Measurements from ENCODE around the gene PPT2.
"Not testable (repeated sequence)": the region's sequence is repeated elsewhere in the genome, so short reads cannot be mapped to it uniquely, and the experiment has no call there.

Gene PPT2

DNA sequence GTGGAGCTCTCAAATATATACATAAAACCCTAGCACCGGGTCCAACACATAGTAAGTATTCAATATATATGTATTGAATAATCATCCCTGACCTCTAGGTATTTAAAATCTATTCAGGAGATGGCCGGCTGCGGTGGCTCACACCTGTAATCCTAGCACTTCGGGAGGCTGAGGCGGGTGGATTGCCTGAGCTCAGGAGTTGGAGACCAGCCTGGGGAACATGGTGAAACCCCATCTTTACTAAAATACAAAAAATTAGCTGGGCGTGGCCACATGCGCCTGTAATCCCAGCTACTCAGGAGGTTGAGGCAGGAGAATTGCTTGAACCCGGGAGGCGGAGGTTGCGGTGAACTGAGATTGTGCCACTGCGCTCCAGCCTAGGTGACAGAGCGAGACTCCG lies 39.2 kb downstream of the PPT2 start:
- not testable (repeated sequence) for ATAC-seq

DNA sequence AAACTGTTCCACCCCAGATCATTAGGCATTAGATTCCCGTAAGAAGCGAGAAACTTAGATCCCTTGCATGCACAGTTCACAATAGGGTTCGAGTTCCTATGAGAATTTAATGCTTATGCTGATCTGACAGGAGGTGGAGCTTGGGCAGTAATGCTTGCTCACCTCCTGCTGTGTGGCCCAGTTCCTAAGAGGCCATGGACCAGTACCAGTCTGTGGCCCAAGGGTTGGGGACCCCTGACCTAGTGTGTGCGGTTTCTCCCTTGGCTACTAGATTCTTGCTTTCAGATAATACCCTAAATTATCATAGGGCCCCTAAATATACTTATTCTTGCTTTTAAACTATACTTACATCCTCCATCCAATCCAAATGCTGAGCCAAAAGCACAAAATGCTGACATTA lies 40.4 kb downstream of the PPT2 start:
- peaks cover 49% of the 10 kb centered on the region for H3K4me1 Mint-ChIP-seq
- DNase-seq = no peak
- no peaks in the 10 kb centered on the region for H3K27me3 Mint-ChIP-seq
- H3K9me3 Mint-ChIP-seq = no peaks in the 10 kb centered on the region
- peak overlapping the region; percentile 93 for H3K27ac Mint-ChIP-seq
- H3K4me3 Mint-ChIP-seq = peak overlapping the region; percentile 93
- peaks cover 1% of the 10 kb centered on the region for H3K36me3 Mint-ChIP-seq (ENCODE audit: low read depth)
- no peak for ATAC-seq

More for the DNA sequence above, 39.2 kb downstream of the PPT2 start:
- not testable (repeated sequence) for H3K36me3 Mint-ChIP-seq (ENCODE audit: low read depth); H3K27me3 Mint-ChIP-seq; H3K9me3 Mint-ChIP-seq; DNase-seq
- peak overlapping the region; percentile 88 for H3K4me3 Mint-ChIP-seq
- H3K27ac Mint-ChIP-seq = peak overlapping the region; percentile 94
- H3K4me1 Mint-ChIP-seq = peaks cover 60% of the 10 kb centered on the region

DNA sequence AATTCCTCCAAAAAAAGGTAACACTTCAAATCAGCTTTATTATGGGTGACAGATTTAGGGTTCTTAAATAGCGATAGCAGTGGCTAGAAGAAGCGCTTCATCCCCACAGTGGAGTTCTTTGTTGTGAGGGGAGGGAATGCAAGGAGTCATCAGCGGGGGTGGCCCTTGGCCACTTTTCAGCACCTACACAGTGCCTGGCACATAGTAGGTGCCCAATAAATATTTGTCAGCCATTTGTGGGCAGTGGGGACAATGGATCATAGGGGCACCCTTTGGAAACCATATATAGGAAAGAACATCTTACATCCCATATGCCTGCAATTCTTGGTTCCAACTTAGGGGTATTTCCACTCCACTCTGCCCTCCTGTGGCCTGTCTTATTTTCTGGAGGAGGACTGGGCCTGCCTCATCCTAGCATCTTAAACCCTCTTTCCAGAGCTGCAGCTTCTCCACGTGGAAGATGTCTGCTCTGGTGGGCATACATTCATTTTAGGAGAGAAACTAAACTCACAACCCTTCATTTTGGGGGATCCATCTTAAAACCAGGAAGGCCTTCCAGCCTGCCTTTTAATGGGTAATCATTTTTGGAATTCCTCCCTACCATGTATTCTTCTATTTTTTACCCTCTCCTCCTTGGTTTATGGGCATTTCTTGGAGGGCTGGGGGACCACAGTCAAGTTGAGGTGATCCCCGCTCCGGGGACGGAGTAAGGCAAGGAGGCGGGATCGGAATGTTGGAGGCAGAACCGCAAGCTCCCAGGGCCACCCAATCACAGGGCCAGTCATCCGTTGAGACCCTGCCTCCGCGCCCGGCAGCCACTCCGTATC lies 41.1 kb downstream of the PPT2 start:
- Mint-ChIP-seq H3K27ac (peak overlapping the region; percentile 93), H3K27me3 (no peaks in the 10 kb centered on the region), H3K9me3 (no peaks in the 10 kb centered on the region), H3K4me3 (peak overlapping the region; percentile 93), H3K4me1 (peaks cover 49% of the 10 kb centered on the region), H3K36me3 (ENCODE audit: low read depth) (peaks cover 1% of the 10 kb centered on the region)
- no peak for ATAC-seq
- peak; percentile 41 for DNase-seq

GRCh38 chr6:32195652-32195901 lies 41.6 kb downstream of the PPT2 start:
- Mint-ChIP-seq H3K36me3 (ENCODE audit: low read depth) (peaks cover 1% of the 10 kb centered on the region), H3K27ac (peak overlapping the region; percentile 93), H3K27me3 (no peaks in the 10 kb centered on the region), H3K4me1 (peaks cover 47% of the 10 kb centered on the region), H3K4me3 (peak overlapping the region; percentile 93), H3K9me3 (no peaks in the 10 kb centered on the region)
- ATAC-seq = peak; percentile 90
- DNase-seq = peak; percentile 100

- H3K4me3 Mint-ChIP-seq = peak overlapping the region; percentile 93
- H3K4me1 Mint-ChIP-seq = peaks cover 44% of the 10 kb centered on the region
- ATAC-seq = peak; percentile 88
- no peaks in the 10 kb centered on the region for H3K9me3 Mint-ChIP-seq
- no peaks in the 10 kb centered on the region for H3K36me3 Mint-ChIP-seq (ENCODE audit: low read depth)
- no peaks in the 10 kb centered on the region for H3K27me3 Mint-ChIP-seq
- H3K27ac Mint-ChIP-seq = peak overlapping the region; percentile 97
- peak; percentile 83 for DNase-seq
These were observed 42.2 kb downstream of the PPT2 start for GRCh38 chr6:32195902-32196681.

DNA sequence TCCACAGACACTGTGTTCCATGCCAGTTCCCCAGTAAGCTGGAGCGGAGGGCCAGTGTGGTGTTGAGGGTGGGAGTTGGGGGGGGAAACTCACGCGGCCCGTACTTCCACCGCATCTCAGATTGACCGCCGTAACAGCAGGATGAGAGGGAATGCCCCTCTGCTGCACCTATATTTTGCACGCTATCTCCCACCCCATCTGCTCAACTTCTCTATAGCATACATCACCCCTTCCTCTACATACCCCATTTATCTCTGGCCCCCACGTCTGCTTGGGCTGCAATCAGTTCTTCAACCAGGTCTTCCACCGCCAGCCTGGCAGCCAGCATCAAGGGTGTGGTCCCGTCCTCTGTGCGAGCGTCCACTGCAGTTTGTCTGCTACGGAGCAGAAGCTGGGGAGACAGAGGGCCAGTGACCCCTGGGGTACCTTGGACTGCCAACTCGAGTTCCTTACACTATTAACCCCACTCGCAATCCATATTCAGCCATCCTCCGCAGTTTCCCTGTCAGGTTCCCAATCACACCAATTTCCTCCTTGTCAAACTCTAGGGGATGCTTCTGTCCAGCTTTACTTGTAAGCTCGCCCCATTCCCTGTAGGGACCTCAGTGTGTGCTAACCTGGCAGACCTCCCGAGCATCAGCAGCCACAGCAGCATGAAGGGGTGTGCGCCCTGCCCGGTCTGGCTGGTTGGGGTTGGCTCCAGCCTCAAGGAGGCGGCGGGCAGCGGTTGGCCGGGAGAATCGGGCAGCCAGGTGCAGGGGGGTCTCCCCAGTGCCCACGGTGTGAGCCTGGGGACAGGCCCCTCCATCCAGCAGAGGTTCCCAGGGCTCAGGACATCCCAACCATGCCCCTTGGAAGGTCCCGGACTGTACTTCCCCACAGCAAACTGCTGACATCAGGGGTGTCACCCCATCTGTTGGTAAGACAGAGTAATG lies 43.0 kb downstream of the PPT2 start:
- Mint-ChIP-seq H3K9me3 (no peaks in the 10 kb centered on the region), H3K36me3 (ENCODE audit: low read depth) (no peaks in the 10 kb centered on the region), H3K4me1 (peaks cover 37% of the 10 kb centered on the region), H3K27me3 (no peaks in the 10 kb centered on the region), H3K27ac (peak overlapping the region; percentile 97), H3K4me3 (peak overlapping the region; percentile 93)
- ATAC-seq (no peak), DNase-seq (no peak)

GRCh38 chr6:32198345-32198696 lies 44.4 kb downstream of the PPT2 start:
- H3K27ac Mint-ChIP-seq = no peak overlapping the region
- H3K27me3 Mint-ChIP-seq = no peaks in the 10 kb centered on the region
- DNase-seq (no peak), ATAC-seq (no peak)
- H3K36me3 Mint-ChIP-seq (ENCODE audit: low read depth) = no peaks in the 10 kb centered on the region
- no peaks in the 10 kb centered on the region for H3K9me3 Mint-ChIP-seq
- H3K4me1 Mint-ChIP-seq = peaks cover 30% of the 10 kb centered on the region
- no peak overlapping the region for H3K4me3 Mint-ChIP-seq

DNA sequence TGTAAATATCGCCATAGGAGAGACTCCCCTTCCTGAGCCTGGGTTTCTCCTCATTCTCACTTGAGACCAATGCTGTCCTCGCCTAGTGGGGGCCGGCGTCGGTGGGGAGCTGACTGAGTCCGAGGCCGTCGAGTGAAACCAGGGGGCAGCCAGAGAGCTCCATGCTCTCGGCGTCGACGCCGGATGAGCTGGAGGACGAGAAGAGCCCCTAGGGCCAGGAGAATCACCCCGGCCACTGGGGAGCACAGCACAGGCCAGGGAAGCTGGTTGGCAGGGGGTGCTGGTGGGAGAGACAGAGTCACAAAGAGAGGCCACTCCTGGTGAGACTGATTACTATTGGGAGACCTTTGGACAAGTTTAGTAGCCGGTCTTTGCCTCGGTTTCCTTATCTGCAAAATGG lies 44.9 kb downstream of the PPT2 start:
- Mint-ChIP-seq H3K4me3 (no peak overlapping the region), H3K27ac (no peak overlapping the region), H3K27me3 (no peaks in the 10 kb centered on the region), H3K36me3 (ENCODE audit: low read depth) (no peaks in the 10 kb centered on the region), H3K4me1 (peaks cover 24% of the 10 kb centered on the region), H3K9me3 (no peaks in the 10 kb centered on the region)
- DNase-seq (no peak), ATAC-seq (no peak)

DNA sequence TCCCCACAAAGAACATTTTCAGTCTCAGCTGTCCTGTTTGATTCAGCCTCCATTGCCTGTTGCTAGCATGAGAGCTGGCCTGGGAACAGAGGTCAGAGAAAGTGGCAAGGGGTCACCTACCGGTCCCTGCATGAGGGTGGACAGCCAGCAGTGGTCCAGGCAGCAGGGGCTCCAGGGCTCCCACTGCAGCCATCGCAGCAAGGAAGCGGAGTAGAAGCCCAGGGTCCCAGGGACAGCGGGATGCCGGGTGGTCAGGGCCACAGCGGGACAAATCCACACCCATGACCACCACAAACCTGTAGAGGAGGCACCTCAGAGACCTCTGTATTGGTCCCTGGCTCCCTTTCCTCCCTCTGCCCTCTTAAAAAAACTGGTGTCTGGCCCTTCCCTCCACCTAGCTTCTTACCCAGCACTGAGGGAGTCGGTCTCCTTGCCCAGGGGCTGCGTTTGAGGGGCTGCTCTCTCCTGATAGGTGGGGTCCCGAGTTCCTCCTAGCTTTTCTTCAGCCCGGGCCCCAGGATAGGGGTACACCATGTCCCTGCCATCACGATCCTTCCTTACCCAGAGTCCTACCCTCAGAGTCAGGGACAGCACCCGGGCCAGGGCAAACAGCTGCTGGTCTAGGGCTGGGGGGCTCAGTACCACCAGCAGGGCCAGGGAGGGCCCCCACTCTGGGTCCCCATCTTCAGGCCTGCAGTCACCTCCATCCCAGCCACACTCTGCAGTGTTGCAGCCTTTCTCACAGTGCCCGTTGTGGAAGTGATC lies 47.0 kb downstream of the PPT2 start:
- DNase-seq (no peak), ATAC-seq (no peak)
- Mint-ChIP-seq H3K36me3 (ENCODE audit: low read depth) (no peaks in the 10 kb centered on the region), H3K9me3 (no peaks in the 10 kb centered on the region), H3K4me3 (no peak overlapping the region), H3K27ac (no peak overlapping the region), H3K27me3 (no peaks in the 10 kb centered on the region), H3K4me1 (peaks cover 10% of the 10 kb centered on the region)

- Mint-ChIP-seq H3K27ac (no peak overlapping the region), H3K27me3 (no peaks in the 10 kb centered on the region), H3K9me3 (no peaks in the 10 kb centered on the region), H3K4me3 (no peak overlapping the region), H3K36me3 (ENCODE audit: low read depth) (no peaks in the 10 kb centered on the region), H3K4me1 (no peaks in the 10 kb centered on the region)
- DNase-seq (no peak), ATAC-seq (no peak)
These were observed 48.2 kb downstream of the PPT2 start for GRCh38 chr6:32202186-32202585.

DNA sequence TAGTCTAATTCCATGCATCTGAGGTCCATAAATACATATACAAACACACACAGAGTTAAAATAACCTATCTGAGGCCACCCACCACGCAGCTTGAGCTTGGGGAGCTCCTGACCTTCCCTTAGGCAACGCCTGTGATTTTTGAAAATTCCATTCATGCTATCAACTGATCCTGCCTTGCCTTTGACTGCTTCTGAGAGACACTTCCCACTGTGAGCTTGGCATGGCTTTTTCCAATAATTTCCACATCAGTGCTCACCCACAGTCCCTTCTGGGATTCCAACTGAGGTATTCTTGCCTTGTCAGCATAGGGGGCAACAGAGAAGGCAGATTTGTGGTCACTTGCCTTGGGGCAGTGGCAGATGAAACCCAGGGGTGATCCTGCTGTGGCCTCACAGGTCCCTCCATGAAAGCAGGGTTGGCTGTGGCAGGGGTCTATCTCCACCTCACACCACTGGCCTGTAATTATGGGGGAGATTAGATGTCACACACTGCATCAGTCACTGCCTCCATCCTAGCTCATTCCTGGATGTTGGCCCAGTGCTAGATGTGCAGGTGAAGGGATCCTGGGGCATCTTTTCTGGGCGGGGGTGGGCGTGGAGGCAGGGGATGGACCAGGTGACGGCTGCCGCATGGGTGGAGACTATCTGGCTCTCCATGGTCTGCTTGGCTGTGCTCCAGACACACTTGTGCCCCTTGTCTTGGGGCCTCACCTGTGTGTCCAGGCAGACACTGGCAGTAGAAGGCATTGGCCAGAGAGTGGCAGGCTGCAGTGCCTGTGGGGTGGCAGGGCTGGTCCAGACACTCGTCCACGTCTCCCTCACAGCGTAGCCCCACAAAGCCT lies 49.7 kb downstream of the PPT2 start:
- H3K36me3 Mint-ChIP-seq (ENCODE audit: low read depth) = no peaks in the 10 kb centered on the region

GRCh38 chr6:32204268-32204715 lies 50.4 kb downstream of the PPT2 start:
- DNase-seq (no peak), ATAC-seq (no peak)
- H3K4me1 Mint-ChIP-seq = no peaks in the 10 kb centered on the region
- H3K9me3 Mint-ChIP-seq = no peaks in the 10 kb centered on the region
- H3K36me3 Mint-ChIP-seq (ENCODE audit: low read depth) = no peaks in the 10 kb centered on the region
- H3K4me3 Mint-ChIP-seq = no peak overlapping the region
- H3K27me3 Mint-ChIP-seq = no peaks in the 10 kb centered on the region
- no peak overlapping the region for H3K27ac Mint-ChIP-seq

More for the DNA sequence above, 49.7 kb downstream of the PPT2 start:
- H3K9me3 Mint-ChIP-seq = no peaks in the 10 kb centered on the region
- no peak for ATAC-seq
- no peak for DNase-seq
- no peaks in the 10 kb centered on the region for H3K4me1 Mint-ChIP-seq
- H3K27me3 Mint-ChIP-seq = no peaks in the 10 kb centered on the region
- H3K4me3 Mint-ChIP-seq = no peak overlapping the region
- H3K27ac Mint-ChIP-seq = no peak overlapping the region

DNA sequence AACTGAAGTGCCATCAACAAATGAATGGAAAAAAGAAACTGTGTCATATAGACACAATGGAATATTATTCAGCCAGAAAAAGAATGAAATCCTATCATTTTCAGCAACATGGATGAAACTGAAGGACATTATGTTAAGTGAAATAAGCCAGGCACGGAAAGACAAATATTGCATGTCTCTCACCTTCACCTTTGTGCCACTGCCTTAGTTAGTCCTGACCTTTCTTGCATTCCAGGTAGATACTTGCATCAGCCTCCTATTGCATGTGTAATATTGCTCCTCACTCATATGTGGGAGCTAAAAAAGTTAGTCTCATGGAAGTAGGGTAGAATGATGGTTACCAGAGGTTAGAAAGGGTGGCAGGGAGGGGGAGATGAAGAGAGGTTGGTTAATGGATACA lies 55.1 kb downstream of the PPT2 start:
- no peak overlapping the region for H3K27ac Mint-ChIP-seq
- no peaks in the 10 kb centered on the region for H3K27me3 Mint-ChIP-seq
- no peaks in the 10 kb centered on the region for H3K4me1 Mint-ChIP-seq
- H3K4me3 Mint-ChIP-seq = no peak overlapping the region
- DNase-seq (no peak), ATAC-seq (no peak)
- H3K9me3 Mint-ChIP-seq = no peaks in the 10 kb centered on the region
- H3K36me3 Mint-ChIP-seq (ENCODE audit: low read depth) = no peaks in the 10 kb centered on the region

Data from activated naive CD8-positive, alpha-beta T cell treated with anti-CD3 and anti-CD28 coated beads, Interleukin-2, amount 50 U/mL, for 24 hours (primary cell).